Activated CD4-positive, alpha-beta T cell treated with anti-CD3 and anti-CD28 coated beads for 4 hours (primary cell): ENCODE measurements around the gene RHCE.
A peak's percentile ranks its signal among the peaks of the same experiment; 100 is the strongest.
"Not testable (repeated sequence)": the region's sequence is repeated elsewhere in the genome, so short reads cannot be mapped to it uniquely, and the experiment has no call there.

Source experiments
- DNase-seq, 2 donors: peaks; one replicate each; pipeline ENCODE4 v3.0.0-alpha.2; 2020

Gene RHCE

GRCh38 chr1:25432749-25433388 is 12.2 kb upstream of the RHCE start:
- DNase-seq, result no peak

DNA sequence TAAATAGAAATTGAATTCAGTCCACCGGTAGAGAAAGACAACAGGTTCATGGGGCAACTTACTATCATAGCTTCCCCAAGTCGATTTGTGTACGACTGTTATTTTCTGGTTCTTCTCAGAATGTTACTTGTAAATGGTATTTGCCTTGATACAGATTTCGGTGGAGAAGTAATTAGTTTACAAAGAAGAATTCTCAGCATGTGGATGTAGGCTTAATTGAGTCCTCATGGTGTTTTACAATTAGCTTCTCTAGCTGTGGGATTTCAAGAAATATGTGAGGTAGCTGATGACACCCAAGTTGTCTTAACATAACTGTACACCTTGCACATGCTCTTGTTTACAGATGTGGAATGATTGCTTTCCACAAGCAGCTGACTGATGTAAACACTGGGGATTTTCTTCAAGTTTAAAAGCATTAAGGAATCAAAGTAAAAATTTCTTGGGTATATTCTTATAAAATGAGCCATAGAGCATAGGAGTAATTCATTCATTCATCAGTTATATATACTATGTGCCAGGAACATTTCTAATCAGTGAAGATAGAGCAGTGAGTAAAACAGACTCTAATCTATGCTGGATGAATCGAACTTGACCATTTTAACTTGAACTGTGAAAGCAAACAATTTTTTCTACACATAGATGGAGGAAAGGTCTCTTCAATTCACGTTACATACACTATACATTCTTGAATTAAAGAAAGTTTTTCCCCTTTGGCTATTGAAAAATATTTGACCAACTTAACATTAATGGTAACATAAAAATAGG is 11.5 kb upstream of the RHCE start:
- no peak for DNase-seq

DNA sequence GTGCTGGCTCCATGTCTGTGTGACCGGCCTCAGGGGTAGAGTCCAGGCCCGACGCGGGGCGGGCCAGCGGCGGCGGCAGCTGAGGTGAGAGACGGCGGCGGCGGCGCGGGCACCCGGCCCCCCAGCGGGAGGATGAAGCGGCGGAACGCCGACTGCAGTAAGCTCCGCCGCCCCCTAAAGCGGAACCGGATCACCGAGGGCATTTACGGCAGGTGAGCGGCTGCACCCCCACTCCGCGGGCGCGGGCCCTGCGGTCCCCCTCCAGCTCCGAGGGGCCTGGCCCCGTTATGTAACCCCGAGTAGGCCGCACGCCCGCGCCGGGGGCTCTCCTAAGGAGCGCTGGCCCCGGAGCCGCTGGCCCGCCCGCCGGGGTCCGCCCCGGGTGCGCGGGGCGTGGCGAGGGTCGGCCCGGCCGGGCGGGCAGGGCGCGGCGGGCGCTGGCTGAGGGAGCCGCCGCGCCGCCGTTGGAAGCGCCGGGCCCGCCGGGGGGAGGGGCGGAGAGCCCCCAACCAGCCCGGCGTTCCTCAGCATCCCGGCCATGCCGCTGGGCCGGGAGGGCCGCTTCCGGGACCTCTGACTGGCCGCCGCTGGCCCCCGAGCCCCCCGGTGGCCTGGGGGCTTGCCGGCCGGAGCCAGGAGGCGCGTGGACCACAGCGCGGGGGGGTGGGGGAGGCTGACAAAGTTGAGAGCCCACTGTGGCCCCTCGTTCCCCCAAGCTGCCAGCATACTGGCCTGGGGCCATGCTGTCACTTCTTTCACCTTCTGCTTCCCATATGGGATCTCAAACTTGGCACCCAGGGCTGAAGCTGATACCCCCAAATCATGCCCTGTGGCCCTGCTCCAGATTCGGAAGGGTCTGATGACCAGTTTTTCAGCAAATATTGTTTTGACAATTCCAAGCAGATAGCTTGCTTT is 10.6 kb upstream of the RHCE start:
- DNase-seq, result peak in 1 of 2 donors; percentile 1

DNA sequence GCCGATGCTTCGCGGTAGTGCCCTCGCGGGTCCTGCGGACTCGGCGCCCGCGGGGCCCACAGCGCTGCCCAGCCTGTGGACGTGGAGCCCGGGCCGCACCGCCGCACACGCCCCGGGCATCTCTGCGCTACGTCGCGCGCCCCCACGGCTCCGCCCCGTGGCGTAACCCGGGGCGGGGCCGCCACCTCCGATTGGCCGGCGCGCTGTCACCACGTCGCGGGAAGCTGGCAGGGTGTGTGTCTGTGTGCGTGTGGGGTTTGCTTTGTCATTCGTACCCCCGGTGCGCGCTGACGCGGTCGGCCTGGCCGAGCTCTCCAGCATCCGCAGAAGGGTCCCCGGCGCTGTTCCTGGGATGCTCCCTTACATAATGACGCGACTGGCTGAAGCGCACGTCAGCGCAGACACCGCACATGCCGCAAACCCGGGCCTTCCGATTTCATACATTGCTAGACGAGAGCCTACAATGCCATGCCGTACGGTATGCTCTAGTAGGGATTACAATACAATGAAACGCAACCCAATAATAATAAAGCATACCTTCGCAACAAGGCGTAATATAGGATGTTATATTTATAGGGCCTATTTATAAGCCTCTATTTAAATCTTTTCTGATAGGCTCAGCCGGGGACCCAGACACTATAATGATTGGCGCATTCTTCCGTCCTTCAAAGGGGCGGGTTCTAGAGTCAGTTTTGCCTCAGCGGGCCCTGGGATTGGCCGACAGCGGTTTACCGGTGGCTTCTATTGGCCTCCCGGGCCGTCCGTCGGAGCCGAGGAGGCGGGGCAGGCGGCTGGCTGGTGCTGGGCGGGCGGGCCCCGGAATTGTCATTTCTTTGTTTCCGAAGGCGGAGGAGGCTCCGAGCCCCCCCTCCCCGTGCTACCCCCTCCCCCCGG is 9.7 kb upstream of the RHCE start, which contains the start of gene MACO1:
Gene MACO1, plus strand, starts transcription at position 825 of the 894 bp plus-strand sequence. CDS start 202 bp downstream, outside the sequence.
- DNase-seq, result peak; percentile 95 to 97

DNA sequence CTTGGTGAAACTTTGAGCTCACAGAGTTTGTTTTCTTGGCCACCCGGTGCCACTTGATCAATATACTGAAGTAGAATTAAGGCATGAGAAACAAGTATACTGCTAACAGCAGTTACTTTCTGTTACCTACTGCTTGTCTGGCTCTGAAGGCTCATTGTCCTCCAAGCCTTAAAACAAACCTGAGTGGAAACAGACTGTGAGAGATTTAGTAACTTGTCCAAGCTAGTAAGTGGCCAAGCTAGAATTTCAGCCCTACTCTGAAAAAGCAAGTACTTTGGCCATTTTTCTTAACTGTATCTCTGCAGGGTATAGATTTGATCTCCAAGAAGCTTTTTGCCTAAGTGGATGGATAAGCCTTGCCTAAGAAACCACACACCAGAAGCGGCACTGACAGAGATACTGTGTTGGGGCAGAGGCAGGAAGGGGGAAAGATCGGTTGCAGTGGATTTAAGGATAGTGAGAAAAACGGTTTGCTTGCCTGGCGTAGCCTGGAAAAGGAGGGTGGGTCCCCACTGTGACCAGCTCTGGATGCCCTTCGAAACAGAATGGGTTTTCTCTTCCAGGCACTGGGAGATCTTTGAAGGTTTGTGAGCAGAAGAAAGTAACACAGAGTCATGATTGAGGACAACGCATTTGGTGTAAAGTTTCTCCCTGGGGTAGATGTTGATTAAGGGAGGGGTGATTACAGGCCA is 8.0 kb upstream of the RHCE start:
- DNase-seq, result no peak

- DNase-seq, result no peak
Measured at GRCh38 chr1:25427696-25428095, 7.1 kb upstream of the RHCE start.

- no peak for DNase-seq
Measured at GRCh38 chr1:25425098-25426085, 4.8 kb upstream of the RHCE start.

- DNase-seq, result not testable (repeated sequence)
Measured at GRCh38 chr1:25423206-25423605, 2.6 kb upstream of the RHCE start.

GRCh38 chr1:25419339-25419738 is 1.3 kb downstream of the RHCE start:
- DNase-seq, result not testable (repeated sequence)

DNA sequence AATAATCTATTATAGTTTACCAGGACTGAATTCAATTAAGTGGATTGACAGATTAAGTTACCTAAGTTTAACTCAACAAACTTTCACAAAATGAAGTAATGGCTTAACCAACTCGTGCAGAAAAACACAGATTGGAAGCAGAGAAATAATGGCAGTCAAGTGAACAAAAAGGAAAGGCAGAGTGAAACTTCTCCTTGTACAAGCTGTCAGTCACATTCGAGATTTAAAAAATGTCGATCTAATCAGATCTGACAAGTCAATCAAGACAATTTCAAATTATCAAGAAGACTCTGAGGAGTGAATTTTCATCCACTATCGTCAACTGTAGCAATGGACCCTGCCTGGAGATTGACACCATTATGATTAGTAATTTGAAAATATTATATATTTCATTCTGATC is 3.3 kb downstream of the RHCE start:
- DNase-seq, result not testable (repeated sequence)

- DNase-seq, result not testable (repeated sequence)
Measured at GRCh38 chr1:25414578-25414977, 6.0 kb downstream of the RHCE start.

- not testable (repeated sequence) for DNase-seq
Measured at GRCh38 chr1:25414157-25414556, 6.5 kb downstream of the RHCE start.

- DNase-seq, result not testable (repeated sequence)
Measured at GRCh38 chr1:25412872-25413623, 7.6 kb downstream of the RHCE start.

DNA sequence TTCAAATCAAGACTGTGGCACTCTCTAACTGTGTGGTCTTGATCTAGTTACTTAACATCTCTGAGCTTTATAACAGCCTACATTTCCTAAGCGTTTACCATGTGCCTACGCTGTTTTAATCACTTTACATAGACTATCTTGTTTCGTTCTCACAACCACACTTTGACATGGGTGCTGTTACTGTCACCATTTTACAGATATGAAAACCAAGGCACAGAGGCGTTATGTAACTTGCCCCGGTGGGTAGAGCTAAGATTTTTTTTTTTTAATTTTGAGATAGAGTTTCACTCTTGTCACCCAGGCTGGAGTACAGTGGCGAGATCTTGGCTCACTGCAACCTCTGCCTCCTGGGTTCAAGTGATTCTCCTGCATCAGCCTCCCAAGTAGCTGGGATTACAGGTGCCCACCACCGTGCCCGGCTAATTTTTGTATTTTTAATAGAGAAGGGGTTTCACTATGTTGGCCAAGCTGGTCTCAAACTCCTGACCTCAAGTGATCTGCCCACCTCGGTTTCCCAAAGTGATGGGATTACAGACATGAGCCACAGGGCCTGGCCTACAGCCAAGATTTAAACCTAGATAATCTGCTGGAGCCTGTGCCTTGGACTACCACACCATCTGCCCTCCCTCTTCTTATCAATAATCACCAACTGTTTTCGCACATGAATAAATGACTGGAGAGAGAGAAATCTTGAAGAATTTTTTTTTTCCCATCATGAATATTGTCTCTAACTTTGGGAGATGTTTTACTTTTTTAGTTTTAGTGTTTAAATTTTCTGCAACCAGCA is 10.8 kb downstream of the RHCE start:
- DNase-seq, result not testable (repeated sequence)

DNA sequence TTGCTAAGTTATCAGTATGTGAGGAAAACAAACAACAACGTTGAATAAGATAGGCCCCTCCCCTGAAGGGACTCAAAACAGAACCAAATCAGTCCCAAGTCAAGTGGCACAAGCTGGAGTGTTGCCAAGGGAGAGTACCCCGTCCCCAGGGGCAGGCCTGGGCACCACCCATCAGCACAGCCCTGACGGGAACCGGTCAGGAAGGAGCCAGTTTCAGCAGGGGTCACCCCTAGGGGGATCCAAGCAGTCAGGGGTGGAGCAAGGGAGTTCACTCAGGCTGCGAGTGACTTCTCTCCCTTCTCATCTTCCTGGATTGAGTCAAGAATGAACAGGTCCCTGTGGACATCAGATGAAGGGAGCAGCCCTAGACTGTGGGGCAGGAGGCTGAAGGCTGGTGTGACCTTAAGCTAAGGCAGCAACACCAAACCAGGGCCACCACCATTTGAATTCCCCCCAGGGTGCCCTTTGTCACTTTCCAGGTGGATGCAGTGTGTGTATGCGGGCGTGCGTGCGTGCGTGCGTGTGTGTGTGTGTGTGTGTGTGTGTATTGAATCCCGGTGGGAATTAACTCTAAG is 14.8 kb downstream of the RHCE start:
- DNase-seq, result not testable (repeated sequence)

- DNase-seq, result peak in 1 of 2 donors; percentile 4
Measured at GRCh38 chr1:25402947-25403803, 17.4 kb downstream of the RHCE start.

DNA sequence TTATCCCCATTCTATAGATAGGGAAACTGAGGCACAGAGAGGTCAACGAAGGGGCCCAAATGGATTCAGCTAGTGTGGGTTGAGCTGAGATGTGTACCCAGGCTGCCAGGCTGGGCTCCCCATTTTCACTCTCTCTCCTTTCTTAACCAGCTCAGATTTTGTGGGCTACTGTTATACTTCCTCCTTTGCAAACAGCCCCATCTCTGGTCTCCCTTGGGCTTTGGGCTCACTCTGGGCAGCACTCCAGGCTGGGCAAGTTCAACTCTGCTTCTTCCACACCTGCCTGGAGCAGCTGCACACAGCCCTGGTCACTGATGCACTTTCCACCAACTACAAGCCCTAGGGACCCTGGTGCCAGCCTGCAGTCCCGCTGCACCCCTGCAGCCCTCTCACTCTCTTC is 22.5 kb downstream of the RHCE start:
- not testable (repeated sequence) for DNase-seq
